ENCODE data around the gene F7. TPM values are rescaled to one million over a fixed set of nuclear protein-coding genes. Genes with fewer than 3 reads are reported as not detected.
"Not testable (repeated sequence)": the region's sequence is repeated elsewhere in the genome, so short reads cannot be mapped to it uniquely, and the experiment has no call there.

Gene F7
- total RNA-seq, 1 donor: not detected

DNA sequence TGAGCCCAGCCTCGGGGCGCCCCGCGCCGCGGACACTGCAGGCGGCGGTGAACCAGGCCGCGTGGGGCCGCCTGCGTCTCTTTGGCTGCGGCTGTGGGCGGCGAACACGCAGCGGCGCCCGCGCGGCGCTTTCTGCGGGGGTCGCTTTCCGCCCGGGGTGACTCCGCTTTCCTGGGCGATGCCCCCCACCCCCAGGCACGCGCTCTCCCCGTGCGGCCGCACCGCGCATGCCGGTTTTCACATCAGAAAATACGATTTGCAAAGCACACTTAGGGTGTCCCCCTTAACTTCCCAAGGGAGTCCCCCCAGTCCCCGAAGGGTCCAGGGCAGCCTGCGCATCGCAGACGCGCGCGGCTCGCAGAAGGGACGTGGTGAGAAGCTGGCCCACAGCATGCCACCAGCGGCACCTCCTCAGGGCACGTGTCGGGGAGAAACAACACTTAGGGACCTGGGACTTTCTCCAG, 5.3 kb downstream of the F7 start:
- TF ChIP-seq, protein P1, sequence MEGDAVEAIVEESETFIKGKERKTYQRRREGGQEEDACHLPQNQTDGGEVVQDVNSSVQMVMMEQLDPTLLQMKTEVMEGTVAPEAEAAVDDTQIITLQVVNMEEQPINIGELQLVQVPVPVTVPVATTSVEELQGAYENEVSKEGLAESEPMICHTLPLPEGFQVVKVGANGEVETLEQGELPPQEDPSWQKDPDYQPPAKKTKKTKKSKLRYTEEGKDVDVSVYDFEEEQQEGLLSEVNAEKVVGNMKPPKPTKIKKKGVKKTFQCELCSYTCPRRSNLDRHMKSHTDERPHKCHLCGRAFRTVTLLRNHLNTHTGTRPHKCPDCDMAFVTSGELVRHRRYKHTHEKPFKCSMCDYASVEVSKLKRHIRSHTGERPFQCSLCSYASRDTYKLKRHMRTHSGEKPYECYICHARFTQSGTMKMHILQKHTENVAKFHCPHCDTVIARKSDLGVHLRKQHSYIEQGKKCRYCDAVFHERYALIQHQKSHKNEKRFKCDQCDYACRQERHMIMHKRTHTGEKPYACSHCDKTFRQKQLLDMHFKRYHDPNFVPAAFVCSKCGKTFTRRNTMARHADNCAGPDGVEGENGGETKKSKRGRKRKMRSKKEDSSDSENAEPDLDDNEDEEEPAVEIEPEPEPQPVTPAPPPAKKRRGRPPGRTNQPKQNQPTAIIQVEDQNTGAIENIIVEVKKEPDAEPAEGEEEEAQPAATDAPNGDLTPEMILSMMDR (IDR thresholded peaks at IDR 0.05; ENCODE audit: insufficient read depth, low read depth, low read length): no peak
- no peak overlapping the region for H3K4me3 ChIP-seq (ENCODE audit: low read depth, low read length)
- no peak for DNase-seq (ENCODE audit: low read depth)

DNA sequence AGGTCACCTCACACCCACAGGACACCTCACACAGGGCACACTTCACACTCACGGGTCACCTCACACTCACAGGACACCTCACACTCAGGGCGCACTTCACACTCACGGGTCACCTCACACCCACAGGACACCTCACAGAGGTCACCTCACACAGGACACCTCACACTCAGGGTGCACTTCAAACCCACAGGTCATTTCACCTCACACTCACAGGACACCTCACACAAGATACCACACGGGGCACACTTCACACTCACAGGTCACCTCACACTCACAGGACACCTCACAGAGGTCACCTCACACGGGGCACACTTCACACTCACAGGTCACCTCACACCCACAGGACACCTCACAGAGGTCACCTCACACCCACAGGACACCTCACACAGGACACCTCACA, 6.2 kb downstream of the F7 start:
- H3K4me3 ChIP-seq (ENCODE audit: low read depth, low read length); DNase-seq (ENCODE audit: low read depth): not testable (repeated sequence)

DNA sequence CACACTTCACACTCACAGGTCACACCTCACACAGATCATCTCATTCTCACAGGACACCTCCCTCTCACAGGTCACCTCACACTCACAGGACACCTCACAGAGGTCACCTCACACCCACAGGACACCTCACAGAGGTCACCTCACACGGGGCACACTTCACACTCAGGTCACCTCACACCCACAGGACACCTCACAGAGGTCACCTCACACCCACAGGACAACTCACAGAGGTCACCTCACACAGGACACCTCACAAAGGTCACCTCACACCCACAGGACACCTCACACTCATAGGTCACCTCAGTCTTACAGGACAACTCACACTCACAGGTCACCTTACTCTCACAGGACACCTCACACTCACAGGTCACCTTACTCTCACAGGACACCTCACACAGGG, 6.9 kb downstream of the F7 start:
- DNase-seq (ENCODE audit: low read depth); H3K4me3 ChIP-seq (ENCODE audit: low read depth, low read length): not testable (repeated sequence)

DNA sequence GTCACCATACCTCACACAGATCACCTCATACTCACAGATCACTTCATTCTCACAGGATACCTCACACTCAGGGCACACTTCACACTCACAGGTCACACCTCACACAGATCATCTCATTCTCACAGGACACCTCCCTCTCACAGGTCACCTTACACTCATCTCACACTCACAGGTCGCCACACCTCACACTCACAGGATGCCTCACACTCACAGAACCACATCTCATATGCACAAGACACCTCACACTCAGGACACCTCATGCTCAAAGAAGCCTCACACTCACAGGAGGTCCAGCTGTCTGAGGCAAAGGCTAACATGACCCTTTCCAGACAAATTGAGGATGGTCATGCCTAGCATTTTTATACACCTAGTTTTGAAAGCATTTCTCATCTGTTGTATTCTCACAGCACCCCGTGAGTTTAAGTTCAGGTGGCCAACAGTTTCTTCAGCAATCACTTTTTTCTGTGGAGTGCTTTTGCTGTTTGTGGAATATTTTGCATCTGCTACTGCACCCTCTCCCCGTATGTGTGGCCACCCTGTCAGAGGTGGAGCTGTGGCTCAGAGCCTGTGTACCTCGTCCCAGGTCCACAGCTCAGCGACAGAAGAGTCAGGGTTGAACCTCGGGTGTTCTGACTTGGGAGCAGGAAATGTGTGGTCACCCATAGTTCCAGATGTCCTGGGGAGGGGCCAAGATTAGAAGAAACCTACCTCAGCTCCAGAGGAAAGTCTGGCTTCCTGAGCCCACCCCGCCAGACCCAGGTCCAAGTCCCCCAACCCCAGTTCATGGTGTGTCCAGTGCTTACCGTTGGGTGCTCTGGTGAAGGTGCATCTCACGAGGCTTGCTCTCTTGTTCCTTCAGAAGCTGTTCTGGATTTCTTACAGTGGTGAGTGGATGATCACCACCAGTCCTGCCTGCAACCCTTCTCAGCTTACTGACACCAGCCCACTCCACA, 7.6 kb downstream of the F7 start:
- TF ChIP-seq, protein P1 (IDR thresholded peaks at IDR 0.05; ENCODE audit: insufficient read depth, low read depth, low read length): no peak
- H3K4me3 ChIP-seq (ENCODE audit: low read depth, low read length): no peak overlapping the region
- DNase-seq (ENCODE audit: low read depth): no peak

DNA sequence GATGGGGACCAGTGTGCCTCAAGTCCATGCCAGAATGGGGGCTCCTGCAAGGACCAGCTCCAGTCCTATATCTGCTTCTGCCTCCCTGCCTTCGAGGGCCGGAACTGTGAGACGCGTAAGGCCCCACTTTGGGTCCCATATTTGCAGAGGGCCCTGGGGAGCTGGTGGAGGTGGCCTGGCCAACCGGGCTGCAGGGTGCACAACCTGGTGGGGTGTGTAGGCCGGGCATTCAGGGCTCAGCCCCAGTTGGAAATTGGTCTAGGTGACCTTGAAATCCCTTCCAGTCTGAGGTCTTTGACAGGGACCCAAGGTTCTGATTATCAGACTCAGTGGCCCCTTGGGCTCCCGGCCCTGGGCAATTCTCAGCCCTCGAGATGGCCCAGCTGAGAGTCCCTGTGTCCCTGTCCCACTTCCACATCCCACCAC, 8.3 kb downstream of the F7 start:
- no peak overlapping the region for H3K4me3 ChIP-seq (ENCODE audit: low read depth, low read length)
- no peak for DNase-seq (ENCODE audit: low read depth)
- TF ChIP-seq, protein P1 (IDR thresholded peaks at IDR 0.05; ENCODE audit: insufficient read depth, low read depth, low read length): no peak

DNA sequence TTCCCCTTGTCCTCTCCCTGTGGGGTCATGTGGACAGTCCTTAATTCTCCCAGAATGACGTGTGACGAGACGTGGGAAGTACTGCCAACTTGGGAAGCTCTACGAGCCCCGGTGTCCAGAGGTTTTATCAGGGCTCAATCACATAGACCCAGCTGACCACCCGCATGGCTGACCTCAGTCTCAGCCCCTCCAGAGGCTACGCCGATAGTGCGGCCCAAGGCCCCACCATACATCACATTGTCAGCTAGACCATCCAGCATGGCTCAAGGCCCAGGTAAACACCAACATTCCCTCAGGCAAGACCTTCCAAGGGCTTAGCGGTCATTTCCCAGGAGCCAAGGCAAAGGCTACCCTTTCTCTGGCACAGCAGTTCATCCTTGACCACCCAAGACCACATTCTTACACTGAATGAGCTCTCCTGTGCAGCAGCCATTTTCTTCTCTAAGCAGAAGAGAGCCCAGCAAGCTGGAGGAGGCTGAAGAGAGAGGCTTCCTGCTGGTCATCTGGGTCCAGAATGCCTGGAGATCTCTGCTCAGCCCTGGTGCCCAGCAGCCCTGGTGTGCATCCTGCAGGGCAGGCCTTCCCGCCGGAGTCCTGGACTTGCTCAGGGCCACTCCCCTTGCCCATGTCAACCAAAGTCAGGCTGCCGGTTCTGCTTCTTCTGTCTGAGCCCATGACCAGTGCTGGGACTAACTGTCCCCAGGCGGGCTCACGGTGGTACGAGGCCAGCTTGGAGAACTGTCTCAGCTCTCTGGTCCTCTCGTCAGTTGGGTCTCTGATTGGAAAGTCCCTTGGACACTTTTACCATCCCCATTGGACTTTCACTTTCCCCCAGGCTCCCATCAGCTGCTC, 9.1 kb downstream of the F7 start:
- no peak overlapping the region for H3K4me3 ChIP-seq (ENCODE audit: low read depth, low read length)
- TF ChIP-seq, protein P1 (IDR thresholded peaks at IDR 0.05; ENCODE audit: insufficient read depth, low read depth, low read length): no peak
- DNase-seq (ENCODE audit: low read depth): no peak

DNA sequence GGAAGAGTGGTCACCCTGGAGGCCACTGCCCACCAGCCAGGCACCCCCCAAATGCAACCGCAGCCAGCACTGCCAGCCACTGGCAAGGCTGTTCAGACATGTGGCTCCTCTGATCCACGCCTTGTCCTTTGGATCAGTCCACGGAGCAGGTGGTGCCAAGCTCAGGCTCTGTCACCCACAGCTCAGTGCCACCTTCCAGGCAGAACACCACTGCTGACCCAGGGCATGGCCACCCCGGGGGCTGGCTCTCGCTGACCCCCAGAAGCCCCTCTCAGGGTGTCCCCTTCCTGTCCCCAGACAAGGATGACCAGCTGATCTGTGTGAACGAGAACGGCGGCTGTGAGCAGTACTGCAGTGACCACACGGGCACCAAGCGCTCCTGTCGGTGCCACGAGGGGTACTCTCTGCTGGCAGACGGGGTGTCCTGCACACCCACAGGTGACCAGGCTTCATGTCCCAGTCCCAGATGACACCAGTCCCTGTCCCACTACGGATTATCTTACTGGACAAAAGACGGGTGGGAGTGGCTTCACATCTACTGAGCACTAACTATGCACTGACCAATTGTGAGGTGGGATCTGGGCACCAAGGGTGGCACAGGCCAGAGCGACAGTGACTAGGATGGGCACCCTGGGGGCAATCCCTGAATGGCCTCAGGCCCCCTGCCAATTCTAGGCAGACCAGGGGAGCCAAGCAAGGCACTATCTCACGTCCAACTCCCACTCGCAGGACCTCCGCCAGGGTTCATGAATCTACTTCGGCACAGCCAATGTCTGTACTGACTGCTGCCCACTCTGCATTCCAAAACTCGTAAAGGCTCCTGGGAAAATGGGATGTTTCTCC, 10.0 kb downstream of the F7 start:
- DNase-seq (ENCODE audit: low read depth): no peak
- no peak overlapping the region for H3K4me3 ChIP-seq (ENCODE audit: low read depth, low read length)
- TF ChIP-seq, protein P1 (IDR thresholded peaks at IDR 0.05; ENCODE audit: insufficient read depth, low read depth, low read length): no peak
